ENCODE data around the gene PRC1.
A peak's percentile ranks its signal among the peaks of the same experiment; 100 is the strongest.
"Not testable (repeated sequence)": the region's sequence is repeated elsewhere in the genome, so short reads cannot be mapped to it uniquely, and the experiment has no call there.

Gene PRC1

DNA sequence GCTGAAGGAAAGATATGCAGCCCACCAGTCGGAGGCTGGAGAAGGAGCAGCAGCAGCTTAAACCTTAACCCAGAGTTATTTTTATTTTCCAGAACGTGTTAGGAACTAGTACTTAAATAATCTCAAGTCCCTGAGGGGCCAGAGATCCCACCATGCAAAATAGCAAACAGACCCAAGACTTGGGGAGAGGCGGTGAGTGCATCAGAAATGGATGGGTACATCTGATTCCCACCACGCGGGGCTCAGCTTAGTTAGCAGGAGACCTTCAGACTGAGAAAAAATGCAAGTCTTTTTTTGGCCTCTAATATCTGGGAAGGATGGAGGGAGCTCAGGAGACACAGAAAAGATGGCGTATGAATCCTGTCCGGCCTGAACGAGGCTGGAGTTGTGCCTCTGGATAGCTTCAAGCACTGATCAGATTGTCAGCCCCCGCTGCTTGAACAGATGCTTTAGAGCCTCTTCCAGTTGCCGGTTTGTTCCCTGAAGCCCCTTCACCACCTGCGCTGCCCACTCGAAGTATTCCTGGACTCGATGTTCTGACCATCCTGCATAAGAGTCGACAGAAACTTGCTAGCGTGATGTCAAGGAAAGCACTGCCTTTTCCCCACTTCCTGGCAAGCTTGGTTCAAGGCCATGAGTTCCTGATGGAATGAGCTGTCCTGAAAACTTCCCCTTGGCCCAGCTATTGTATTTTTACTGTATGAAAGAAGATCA is 63.3 kb downstream of the PRC1 start:
- peak; percentile 11 to 23 for DNase-seq

DNA sequence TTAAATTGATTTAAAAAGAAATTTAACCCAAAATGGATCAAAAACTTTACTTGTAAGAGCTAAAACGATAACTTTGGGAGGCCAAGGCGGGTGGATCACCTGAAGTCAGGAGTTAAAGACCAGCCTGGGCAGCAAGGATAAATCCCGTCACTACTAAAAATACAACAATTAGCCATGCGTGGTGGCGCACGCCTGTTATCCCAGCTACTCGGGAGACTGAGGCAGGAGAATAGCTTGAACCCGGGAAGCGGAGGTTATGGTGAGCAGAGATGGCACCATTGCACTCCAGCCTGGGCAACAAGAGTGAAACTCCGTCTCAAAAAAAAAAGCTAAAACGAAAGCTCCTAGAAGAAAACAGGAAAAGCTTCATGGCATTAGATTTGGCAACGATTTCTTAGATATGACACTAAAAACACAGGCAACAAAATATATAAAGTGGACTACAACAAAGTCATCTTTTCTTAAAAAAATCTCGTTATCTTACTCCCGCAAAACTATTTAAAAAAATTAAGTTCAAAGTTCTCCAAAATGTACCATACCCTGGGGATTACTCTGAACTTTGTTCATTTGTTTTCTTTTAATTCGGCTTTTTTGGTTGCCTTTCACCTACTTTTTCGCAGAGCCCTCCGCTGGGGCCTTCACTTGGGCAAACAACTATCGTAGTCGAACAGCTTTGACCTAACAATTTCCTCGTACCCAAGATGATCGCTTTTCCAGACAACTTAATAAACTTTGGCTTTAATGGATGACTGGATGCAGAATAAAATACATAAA is 64.9 kb downstream of the PRC1 start:
- no peak for DNase-seq

DNA sequence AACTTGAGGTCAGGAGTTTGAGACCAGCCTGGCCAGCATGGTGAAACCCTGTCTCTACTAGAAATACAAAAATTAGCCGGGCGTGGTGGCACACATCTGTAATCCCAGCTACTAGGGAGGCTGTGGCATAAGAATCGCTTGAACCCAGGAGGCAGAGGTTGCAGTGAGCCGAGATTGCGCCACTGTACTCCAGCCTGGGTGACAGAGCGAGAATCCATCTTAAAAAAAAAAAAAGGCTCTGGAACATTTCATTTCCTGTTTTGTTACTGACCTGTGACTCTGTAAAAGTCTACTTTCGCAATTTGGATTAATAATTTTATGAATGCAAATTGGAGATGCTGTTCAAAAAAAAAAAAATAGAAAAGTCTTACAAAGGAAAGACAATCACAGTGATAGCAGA is 66.2 kb downstream of the PRC1 start:
- not testable (repeated sequence) for DNase-seq

- not testable (repeated sequence) for DNase-seq
Observed at GRCh38 chr15:90926766-90927165, 67.6 kb downstream of the PRC1 start.

- peak in 1 of 2 experiments; percentile 37 for DNase-seq
Observed at GRCh38 chr15:90924375-90924774, 70.0 kb downstream of the PRC1 start.

DNA sequence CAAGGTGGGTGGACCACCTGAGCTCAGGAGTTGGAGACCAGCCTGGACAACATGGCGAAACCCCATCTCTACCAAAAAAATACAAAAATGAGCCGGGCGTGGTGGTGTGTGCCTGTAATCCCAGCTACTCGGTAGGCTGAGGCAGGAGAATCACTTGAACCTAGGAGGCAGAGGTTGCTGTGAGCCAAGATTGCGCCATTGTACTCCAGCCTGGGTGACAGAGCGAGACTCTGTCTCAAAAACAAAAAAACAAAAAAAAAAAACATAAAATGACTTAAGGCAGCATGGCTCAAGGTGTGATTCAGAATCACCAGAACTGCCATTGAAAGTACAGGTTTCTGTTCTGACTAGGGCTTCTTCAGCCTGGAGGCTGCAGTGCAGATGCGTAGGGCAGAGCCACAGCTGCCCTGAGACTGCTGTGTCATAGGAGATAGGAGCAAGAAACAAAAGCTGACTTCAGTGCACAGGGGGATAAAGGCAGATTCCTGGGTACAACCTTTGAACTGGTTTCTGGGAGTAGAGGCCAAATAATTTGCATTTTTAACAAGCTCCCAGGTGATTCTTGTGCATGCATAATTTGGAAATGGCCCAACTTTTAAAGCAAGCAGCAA is 71.5 kb downstream of the PRC1 start:
- peak; percentile 45 to 61 for DNase-seq

- no peak for DNase-seq
Observed at GRCh38 chr15:90921887-90922286, 72.4 kb downstream of the PRC1 start.

GRCh38 chr15:90918835-90919234 is 75.5 kb downstream of the PRC1 start:
- DNase-seq = no peak

DNA sequence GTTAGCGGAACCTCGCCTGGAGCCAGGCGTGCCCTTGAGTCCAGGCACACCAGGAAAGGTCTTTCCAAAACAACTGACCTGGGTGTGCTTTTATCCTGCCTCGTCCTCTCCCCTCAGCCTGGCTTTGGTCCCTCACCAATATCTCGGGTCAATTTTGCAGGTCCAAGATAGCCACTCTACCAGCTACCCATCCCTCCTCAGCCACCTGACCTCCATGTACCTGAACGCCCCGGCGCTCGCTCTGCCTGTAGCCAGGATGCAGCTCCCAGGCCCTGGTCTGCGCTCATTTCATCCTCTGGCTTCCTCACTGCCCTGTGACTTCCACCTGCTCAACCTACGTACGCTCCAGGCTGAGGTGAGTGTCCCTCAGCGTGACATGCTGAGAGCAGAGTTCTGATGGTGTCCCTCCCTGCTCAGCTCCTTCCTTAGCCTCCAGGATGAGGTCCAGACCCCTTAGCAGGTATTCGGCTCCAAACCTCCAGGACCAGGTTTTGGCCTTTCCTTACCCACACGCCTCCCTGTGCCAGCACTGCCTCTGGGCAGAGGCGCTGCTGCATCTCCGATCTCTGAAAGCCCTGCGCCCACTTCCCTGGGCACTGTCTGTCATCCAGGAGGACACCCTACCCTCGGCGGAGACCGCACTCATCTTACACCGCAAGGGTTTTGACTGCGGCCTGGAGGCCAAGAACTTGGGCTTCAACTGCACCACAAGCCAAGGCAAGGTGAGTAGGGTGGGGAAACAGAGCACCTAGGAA is 76.1 kb downstream of the PRC1 start:
- no peak for DNase-seq

GRCh38 chr15:90917569-90917968 is 76.8 kb downstream of the PRC1 start:
- DNase-seq = no peak

- no peak for DNase-seq
Observed at GRCh38 chr15:90916461-90916860, 77.9 kb downstream of the PRC1 start.

All from activated CD4-positive, alpha-beta T cell treated with anti-CD3 and anti-CD28 coated beads, Interleukin-2, amount 50 U/mL, for 48 hours (primary cell).